Upper lobe of left lung (tissue), 4 donors: Measurements from ENCODE around the gene RNF5.

Experiments used
- POLR2A ChIP-seq, 4 donors: fragments of 450-650 bp; IDR thresholded peaks; one replicate each; pipeline ENCODE4 v1.5.1; 2016 to 2017; ENCODE audit warnings: antibody characterized with exemption in 4 of 4, mild to moderate bottlenecking in 2 of 4
- TF ChIP-seq, protein P1 (sequence below), 6 experiments: fragments of 450-650 bp in 4 of 6; fragments of 200-600 bp in 2 of 6; sonication (generic) in 2 of 6; IDR thresholded peaks; one replicate each; pipeline ENCODE4 v1.5.1; 2016 to 2019; ENCODE audit warnings: antibody characterized with exemption in 6 of 6

DNA sequence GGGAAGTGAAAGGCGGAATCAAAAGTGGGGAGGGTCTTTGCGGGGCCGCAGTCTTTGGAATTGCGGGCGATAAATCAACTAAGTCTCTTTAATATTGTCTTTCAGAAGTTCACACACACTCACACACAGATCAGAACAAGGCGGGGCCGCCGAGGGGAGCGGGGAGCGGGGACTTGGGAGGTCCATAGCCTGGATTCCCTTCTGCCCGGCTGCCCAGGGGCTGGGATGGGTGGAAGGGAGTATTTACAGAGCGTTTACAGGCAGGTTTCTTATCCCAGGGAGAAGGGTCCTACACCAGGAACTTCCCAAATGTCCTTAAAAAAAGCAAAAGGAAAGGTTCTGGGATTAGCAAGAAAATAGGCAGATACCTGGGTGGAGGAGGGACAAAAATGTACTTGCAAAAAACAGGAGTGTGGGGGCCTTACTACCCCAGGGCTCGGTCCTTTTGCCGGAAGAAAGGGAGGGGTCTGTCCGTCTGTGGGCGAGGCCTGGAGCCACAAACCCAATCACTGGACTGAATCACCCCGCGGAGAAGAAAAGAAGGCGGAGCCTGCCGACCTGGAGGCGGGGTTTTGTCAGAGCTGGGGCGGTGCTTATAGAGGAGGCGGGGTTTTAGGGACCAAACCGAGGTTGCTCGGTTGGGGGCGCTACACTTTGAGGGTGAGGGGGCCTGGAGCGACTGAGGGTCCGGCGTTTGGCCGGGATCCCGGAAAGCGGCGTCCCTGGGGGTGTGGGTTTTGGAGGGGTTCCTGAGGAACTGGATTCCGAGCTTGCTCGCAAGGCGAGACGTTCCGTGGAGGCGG, 29.7 kb upstream of the RNF5 start:
- TF ChIP-seq, protein P1, sequence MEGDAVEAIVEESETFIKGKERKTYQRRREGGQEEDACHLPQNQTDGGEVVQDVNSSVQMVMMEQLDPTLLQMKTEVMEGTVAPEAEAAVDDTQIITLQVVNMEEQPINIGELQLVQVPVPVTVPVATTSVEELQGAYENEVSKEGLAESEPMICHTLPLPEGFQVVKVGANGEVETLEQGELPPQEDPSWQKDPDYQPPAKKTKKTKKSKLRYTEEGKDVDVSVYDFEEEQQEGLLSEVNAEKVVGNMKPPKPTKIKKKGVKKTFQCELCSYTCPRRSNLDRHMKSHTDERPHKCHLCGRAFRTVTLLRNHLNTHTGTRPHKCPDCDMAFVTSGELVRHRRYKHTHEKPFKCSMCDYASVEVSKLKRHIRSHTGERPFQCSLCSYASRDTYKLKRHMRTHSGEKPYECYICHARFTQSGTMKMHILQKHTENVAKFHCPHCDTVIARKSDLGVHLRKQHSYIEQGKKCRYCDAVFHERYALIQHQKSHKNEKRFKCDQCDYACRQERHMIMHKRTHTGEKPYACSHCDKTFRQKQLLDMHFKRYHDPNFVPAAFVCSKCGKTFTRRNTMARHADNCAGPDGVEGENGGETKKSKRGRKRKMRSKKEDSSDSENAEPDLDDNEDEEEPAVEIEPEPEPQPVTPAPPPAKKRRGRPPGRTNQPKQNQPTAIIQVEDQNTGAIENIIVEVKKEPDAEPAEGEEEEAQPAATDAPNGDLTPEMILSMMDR (IDR thresholded peaks at IDR 0.05) = no peak
- no peak for TF ChIP-seq POLR2A (IDR thresholded peaks at IDR 0.05)
